ENCODE data around the gene GSE1. TPM values are rescaled to one million over a fixed set of nuclear protein-coding genes. Genes with fewer than 3 reads are reported as not detected.
A peak's percentile ranks its signal among the peaks of the same experiment; 100 is the strongest.

GSE1 gene
- total and polyA plus RNA-seq, 9 of the 15 experiments (the other 6 are each of a cell fraction or from before 2014, with no cell fraction given): 12.2 to 244 (median 57.9) TPM

- no TSS peak for BruUV-seq (replicated peaks)
- 39% methylated on average over 14 of the region's 14 CpGs for WGBS (ENCODE audit: insufficient coverage, low coverage, missing lambda C conversion rate)
- no peak for TF ChIP-seq RERE (CRISPR knock-in tag; IDR thresholded peaks at IDR 0.05; ENCODE audit: borderline replicate concordance)
- peak; percentile 54; the same call in 1 of the 2 replicates for TF ChIP-seq POLR2G (IDR thresholded peaks at IDR 0.05; ENCODE audit: low read depth, low read length)
- no peak for TF ChIP-seq LCOR (CRISPR knock-in tag; IDR thresholded peaks at IDR 0.05)
- TF ChIP-seq SIX5 (IDR thresholded peaks at IDR 0.05; ENCODE audit: borderline replicate concordance in 1 of 2, insufficient read depth in 1 of 2, low read depth in 1 of 2, low read length in 2 of 2): no peak
- TF ChIP-seq ZNF165 (CRISPR knock-in tag; IDR thresholded peaks at IDR 0.05; ENCODE audit: borderline replicate concordance): no peak
- TF ChIP-seq ZNF655 (CRISPR knock-in tag; IDR thresholded peaks at IDR 0.05): no peak
- no peak for TF ChIP-seq IFI16 (CRISPR knock-in tag; IDR thresholded peaks at IDR 0.05)
- no peak for TF ChIP-seq YBX1 (IDR thresholded peaks at IDR 0.05)
- no peak for TF ChIP-seq CXXC5 (CRISPR knock-in tag; IDR thresholded peaks at IDR 0.05)
- TF ChIP-seq ZBTB33 (CRISPR knock-in tag; IDR thresholded peaks at IDR 0.05): 0 out of 2 replicates have a peak, but pooled peaks have one; percentile 1
- TF ChIP-seq MAFK (IDR thresholded peaks at IDR 0.05; ENCODE audit: low read length): no peak
- no peak for TF ChIP-seq SRSF1 (IDR thresholded peaks at IDR 0.05; ENCODE audit: low read depth, low read length)
Observed at GRCh38 chr16:85607796-85608514, 5.2 kb upstream of the GSE1 start.

More at GRCh38 chr16:85607796-85608514, 5.2 kb upstream of the GSE1 start:
- peaks cover 96% of the 10 kb centered on the region for H3K79me2 ChIP-seq (ENCODE audit: control insufficient read depth, insufficient read depth, low read length)
- peaks cover 72% of the 10 kb centered on the region for H4K20me1 ChIP-seq (replicated peaks; ENCODE audit: control insufficient read depth, insufficient read depth, low read length)
- peak overlapping the region in 1 of 2 experiments; percentile 84; a peak in 2 of 4 replicates for H3K9ac ChIP-seq (ENCODE audit: insufficient read depth in 1 of 2, low read depth in 2 of 2, low read length in 2 of 2)
- DNase-seq (ENCODE audit: extremely low read depth in 1 of 4, low spot score in 3 of 4) (peak in 2 of 4 experiments; percentile 34 to 41), ATAC-seq (no peak), FAIRE-seq (peak; percentile 75)
- in situ Hi-C loops (cut with MboI): loop anchor here (5.0 kb wide), 1 partner anchor 166 kb away; no protein-coding TSS in a partner anchor
- peaks cover 55% of the 10 kb centered on the region for H3K36me3 ChIP-seq (ENCODE audit: control insufficient read depth, insufficient read depth, low read length)
- H3K9me3 ChIP-seq (replicated peaks; ENCODE audit: control insufficient read depth, insufficient read depth, low read depth, low read length): peaks cover 2% of the 10 kb centered on the region; the same call in 1 of the 2 replicates
- peaks cover 72 to 81% of the 10 kb centered on the region in 2 experiments for H3K4me1 ChIP-seq (replicated peaks in 1 of 2; ENCODE audit: control insufficient read depth in 2 of 2, insufficient read depth in 2 of 2, low read length in 2 of 2)
- intact Hi-C loops (cut with micrococcal nuclease): loop anchor here (1.0 kb wide), 1 partner anchor 117 kb away; no protein-coding TSS in a partner anchor
- POLR2A ChIA-PET: interaction anchor here (0.7 to 1.7 kb wide), 4 partner anchors 40 to 193 kb away, joined by 3 to 7 read pairs (median 3); no protein-coding TSS in a partner anchor
- no peak overlapping the region; the same call in 1 of the 2 replicates for H3K4me2 ChIP-seq (ENCODE audit: insufficient read depth, low read length)
- H3K4me3 ChIP-seq: no peak overlapping the region
- H3K27me3 ChIP-seq (ENCODE audit: control insufficient read depth in 2 of 2, insufficient read depth in 2 of 2, low read length in 2 of 2): no peaks in the 10 kb centered on the region
- H3K9me1 ChIP-seq (ENCODE audit: control insufficient read depth, insufficient read depth, low read length): peaks cover 14% of the 10 kb centered on the region
- H2AFZ ChIP-seq (ENCODE audit: low read depth, low read length): no peak overlapping the region
- CTCF ChIA-PET (ENCODE audit: low intra/inter-chr PET ratio): interaction anchor here (1.0 kb wide), 1 partner anchor 42 kb away, joined by 5 read pairs; no protein-coding TSS in a partner anchor
- H3K27ac ChIP-seq (ENCODE audit: extremely low read depth, low read depth, low read length): peak overlapping the region; percentile 74; the same call in 1 of the 3 replicates
